K562 (cell line): ENCODE data around the gene MEAF6. TPM values are rescaled to one million over a fixed set of nuclear protein-coding genes. Genes with fewer than 3 reads are reported as not detected.

Experiments
- CBFA2T3 ChIP-seq: fragments of 450-650 bp; IDR thresholded peaks from 2 replicates; pipeline ENCODE4 v1.6.1; 2017
- DPF2 ChIP-seq: fragments of 450-650 bp; IDR thresholded peaks from 2 replicates; pipeline ENCODE4 v1.6.1; 2016
- GABPB1 ChIP-seq: sonication (generic); formaldehyde crosslinking; IDR thresholded peaks from 2 replicates; pipeline ENCODE4 v1.8.0; 2022; ENCODE audit warnings: mild to moderate bottlenecking, missing genetic modification reagents
- ID3 ChIP-seq, 2 experiments: fragments of 250-450 bp in 1 of 2; fragments of 450-650 bp in 1 of 2; sonication (Bioruptor Pico) in 1 of 2; IDR thresholded peaks; 2 replicates each; pipeline versions ENCODE4 v1.6.1 to v1.8.0; 2016 to 2021; ENCODE audit warnings: mild to moderate bottlenecking in 2 of 2, moderate library complexity in 2 of 2, missing compliant biosample characterization in 1 of 2, missing genetic modification characterization in 1 of 2
- JUN ChIP-seq, 2 experiments: sonication (generic) in 1 of 2; formaldehyde crosslinking in 1 of 2; IDR thresholded peaks; 2 replicates each; pipeline versions ENCODE4 v1.6.1 to v1.8.0; 2012 to 2022; ENCODE audit warnings: borderline replicate concordance in 2 of 2, mild to moderate bottlenecking in 2 of 2, improper control_type of control experiment in 1 of 2, low read depth in 1 of 2, low read length in 1 of 2, missing genetic modification reagents in 1 of 2
- MBD2 ChIP-seq: sonication (generic); IDR thresholded peaks from 2 replicates; pipeline ENCODE4 v1.6.1; 2016; ENCODE audit warnings: low read depth, borderline replicate concordance
- MTA3 ChIP-seq: fragments of 450-650 bp; formaldehyde crosslinking; IDR thresholded peaks from 2 replicates; pipeline ENCODE4 v1.6.1; 2017; ENCODE audit warnings: mild to moderate bottlenecking, borderline replicate concordance
- PCBP1 ChIP-seq: fragments of 200-400 bp; formaldehyde crosslinking; IDR thresholded peaks from 2 replicates; pipeline ENCODE4 v1.6.1; 2018; ENCODE audit warnings: mild to moderate bottlenecking, low read depth, low read length; ENCODE audit not compliant: poor library complexity, severe bottlenecking
- PHB ChIP-seq: fragments of 250-450 bp; sonication (Bioruptor Pico); IDR thresholded peaks from 2 replicates; pipeline ENCODE4 v1.5.0; 2021
- PHF20 ChIP-seq: fragments of 450-650 bp; IDR thresholded peaks from 2 replicates; pipeline ENCODE4 v1.6.1; 2018; ENCODE audit not compliant: partially characterized antibody
- PPARD ChIP-seq: fragments of 250-450 bp; sonication (Bioruptor Pico); IDR thresholded peaks from 2 replicates; pipeline ENCODE4 v1.8.0; 2022; ENCODE audit warnings: inconsistent platforms, mild to moderate bottlenecking, moderate library complexity
- REST ChIP-seq, 2 experiments: fragments of 450-650 bp; formaldehyde crosslinking in 1 of 2; IDR thresholded peaks; 2 replicates each; pipeline versions ENCODE4 v1.4.0 to v1.6.1; 2014 to 2020; ENCODE audit warnings: mild to moderate bottlenecking in 2 of 2, borderline replicate concordance in 1 of 2, low read depth in 1 of 2
- SMARCA4 ChIP-seq: fragments of 450-650 bp; IDR thresholded peaks from 2 replicates; pipeline ENCODE4 v1.6.1; 2016
- SRF ChIP-seq, 2 experiments: fragments of 250-450, 450-650 bp in 1 of 2; sonication (Bioruptor Pico) in 1 of 2; sonication (generic) in 1 of 2; formaldehyde crosslinking; IDR thresholded peaks; 2 replicates each; pipeline versions ENCODE4 v1.5.0 to v1.5.1; 2020 to 2022; ENCODE audit warnings: mild to moderate bottlenecking in 1 of 2, missing genetic modification reagents in 1 of 2
- TAF1 ChIP-seq: IDR thresholded peaks from 2 replicates; pipeline ENCODE4 v1.6.1; 2011; ENCODE audit warnings: mild to moderate bottlenecking, low read length, moderate library complexity; ENCODE audit not compliant: insufficient read depth, control insufficient read depth, severe bottlenecking; ENCODE audit errors: extremely low read depth
- ZNF444 ChIP-seq: fragments of 250-450 bp; sonication (Bioruptor Pico); IDR thresholded peaks from 2 replicates; pipeline ENCODE4 v1.4.0; 2020; ENCODE audit warnings: mild to moderate bottlenecking, moderate library complexity
- polyA plus RNA-seq, 8 experiments: library from polyadenylated mRNA; depleted of rRNA in 4 of 8; stranded (reverse) in 5 of 8; unstranded in 3 of 8; fragments of >200 nt; fragmentation: Nextera tagmentation in 2 of 8; fragmentation: Illumina TruSeq in 1 of 8; extraction: Ambion mirVana in 2 of 8; extraction: Trizol in 1 of 8; gene quantifications; 2 replicates each; pipeline versions ENCODE4 v1.2.1 to v1.2.3, GENCODE V29; 2011 to 2014; ENCODE audit warnings: inconsistent platforms in 1 of 8, missing spikeins in 1 of 8
- total RNA-seq, 7 experiments: library from RNA; depleted of rRNA in 6 of 7; stranded (reverse); fragments of >200 nt in 6 of 7; fragmentation: Illumina TruSeq in 2 of 7; extraction: Trizol in 2 of 7; gene quantifications; 2 replicates each; pipeline versions ENCODE4 v1.2.1 to v1.2.3, GENCODE V29; 2011 to 2021; ENCODE audit warnings: low replicate concordance in 1 of 7
- TF ChIP-seq, protein P1 (sequence below), 2 experiments: fragments of 450-650 bp in 1 of 2; sonication (generic) in 1 of 2; formaldehyde crosslinking in 1 of 2; IDR thresholded peaks in 1 of 2; conservative IDR thresholded peaks in 1 of 2; 2 replicates each; pipeline versions ENCODE4 v1.6.1 to v1.8.1; 2016 to 2023; ENCODE audit warnings: mild to moderate bottlenecking in 2 of 2, moderate library complexity in 2 of 2, inconsistent platforms in 1 of 2, missing genetic modification reagents in 1 of 2

The MEAF6 gene
- total and polyA plus RNA-seq, 9 of the 15 experiments (the other 6 are each of a cell fraction or from before 2014, with no cell fraction given) = 55.0 to 151 (median 92.3) TPM

- TF ChIP-seq SRF (CRISPR knock-in tag; IDR thresholded peaks at IDR 0.05) (peak in 1 of 2 experiments; percentile 63; a peak in 1 of 4 replicates), GABPB1 (CRISPR knock-in tag) (0 out of 2 replicates have a peak, but pooled peaks have one; percentile 26), JUN (IDR thresholded peaks at IDR 0.05; ENCODE audit: borderline replicate concordance, low read depth, low read length) (no peak; the same call in 1 of the 2 replicates), JUN (CRISPR knock-in tag; IDR thresholded peaks at IDR 0.05; ENCODE audit: borderline replicate concordance) (no peak), REST (IDR thresholded peaks at IDR 0.05; ENCODE audit: borderline replicate concordance) (no peak; the same call in 1 of the 2 replicates), REST (CRISPR knock-in tag; IDR thresholded peaks at IDR 0.05; ENCODE audit: low read depth) (0 out of 2 replicates have a peak, but pooled peaks have one; percentile 38), CBFA2T3 (peak; percentile 25; the same call in 1 of the 2 replicates), MBD2 (peak; percentile 49; the same call in 1 of the 2 replicates), SMARCA4 (no peak), PCBP1 (peak; percentile 89), TAF1 (peak; percentile 95), PHF20 (peak; percentile 12), ID3 (CRISPR knock-in tag; IDR thresholded peaks at IDR 0.05) (no peak), ID3 (tag; IDR thresholded peaks at IDR 0.05) (peak; percentile 56), DPF2 (0 out of 2 replicates have a peak, but pooled peaks have one; percentile 8), PPARD (CRISPR knock-in tag) (no peak), ZNF444 (CRISPR knock-in tag) (no peak), PHB (CRISPR knock-in tag) (no peak), MTA3 (peak; percentile 98)
- TF ChIP-seq, protein P1, sequence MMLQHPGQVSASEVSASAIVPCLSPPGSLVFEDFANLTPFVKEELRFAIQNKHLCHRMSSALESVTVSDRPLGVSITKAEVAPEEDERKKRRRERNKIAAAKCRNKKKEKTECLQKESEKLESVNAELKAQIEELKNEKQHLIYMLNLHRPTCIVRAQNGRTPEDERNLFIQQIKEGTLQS (IDR thresholded peaks at IDR 0.05) = no peak
- TF ChIP-seq, protein P1 (CRISPR knock-in tag; conservative IDR thresholded peaks at IDR 0.05) = no peak
These were observed 40.4 kb downstream of the MEAF6 start, which contains the start of gene ZC3H12A (continued) for GRCh38 chr1:37474046-37474696.
